GM12801 (cell line): ENCODE data around the gene CTSC.

Source experiments
- CTCF ChIP-seq: IDR thresholded peaks from one replicate; pipeline ENCODE4 v1.5.1; 2011; ENCODE audit warnings: control low read depth; ENCODE audit not compliant: insufficient read length; ENCODE audit errors: extremely low read depth

The CTSC gene

GRCh38 chr11:88337987-88338668, 592 bp upstream of the CTSC start:
- TF ChIP-seq CTCF = no peak

- no peak for TF ChIP-seq CTCF
These were observed 2.3 kb downstream of the CTSC start for GRCh38 chr11:88335284-88335683.

- TF ChIP-seq CTCF = no peak
These were observed 3.7 kb downstream of the CTSC start for GRCh38 chr11:88333862-88334261.

GRCh38 chr11:88332851-88333250, 4.7 kb downstream of the CTSC start:
- no peak for TF ChIP-seq CTCF

GRCh38 chr11:88330826-88331428, 6.6 kb downstream of the CTSC start:
- no peak for TF ChIP-seq CTCF

GRCh38 chr11:88329563-88330250, 7.8 kb downstream of the CTSC start:
- no peak for TF ChIP-seq CTCF

GRCh38 chr11:88327462-88328143, 9.9 kb downstream of the CTSC start:
- TF ChIP-seq CTCF = no peak
